ENCODE data around the gene NTN1. TPM values are rescaled to one million over a fixed set of nuclear protein-coding genes. Genes with fewer than 3 reads are reported as not detected.

NTN1 gene
- total RNA-seq, 4 donors from 2014 or later = 3.6 to 20.6 (median 7.2) TPM

DNA sequence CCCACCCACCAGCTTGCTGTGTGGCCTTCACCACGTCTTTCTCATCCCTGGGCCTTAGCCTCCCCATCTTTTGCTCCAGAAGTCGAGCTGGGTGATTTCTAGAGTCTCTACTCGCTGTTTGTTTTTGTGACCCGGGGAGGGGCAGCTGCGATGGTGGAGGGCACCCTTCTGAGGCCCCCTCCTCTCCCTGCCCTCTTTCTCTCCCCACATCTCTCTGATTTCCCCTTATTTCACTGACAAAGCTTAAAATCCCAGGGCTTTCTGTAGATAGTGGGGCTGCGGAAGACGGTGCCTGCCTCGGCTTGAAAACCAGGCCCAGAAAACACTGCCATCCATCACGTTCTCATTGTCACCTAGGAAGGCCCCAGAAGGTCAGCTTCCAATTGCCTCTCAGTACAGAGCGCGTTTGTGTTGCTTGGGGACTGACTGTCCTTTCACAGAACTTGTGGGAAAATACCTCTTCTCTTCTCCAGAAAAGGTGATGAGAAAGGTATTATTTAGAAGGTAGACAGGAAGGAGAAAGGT lies 95.1 kb downstream of the NTN1 start:
- Histone ChIP-seq H3K27me3 (no peaks in the 10 kb centered on the region), H3K4me3 (no peak overlapping the region), H3K36me3 (no peaks in the 10 kb centered on the region), H3K4me1 (peaks cover 0 to 15% (median 4%) of the 10 kb centered on the region in 4 donors), H3K27ac (peak overlapping the region; percentile 59 to 76 (median 74)), H3K9me3 (no peaks in the 10 kb centered on the region)
- no peak for DNase-seq
- TF ChIP-seq, protein P1, sequence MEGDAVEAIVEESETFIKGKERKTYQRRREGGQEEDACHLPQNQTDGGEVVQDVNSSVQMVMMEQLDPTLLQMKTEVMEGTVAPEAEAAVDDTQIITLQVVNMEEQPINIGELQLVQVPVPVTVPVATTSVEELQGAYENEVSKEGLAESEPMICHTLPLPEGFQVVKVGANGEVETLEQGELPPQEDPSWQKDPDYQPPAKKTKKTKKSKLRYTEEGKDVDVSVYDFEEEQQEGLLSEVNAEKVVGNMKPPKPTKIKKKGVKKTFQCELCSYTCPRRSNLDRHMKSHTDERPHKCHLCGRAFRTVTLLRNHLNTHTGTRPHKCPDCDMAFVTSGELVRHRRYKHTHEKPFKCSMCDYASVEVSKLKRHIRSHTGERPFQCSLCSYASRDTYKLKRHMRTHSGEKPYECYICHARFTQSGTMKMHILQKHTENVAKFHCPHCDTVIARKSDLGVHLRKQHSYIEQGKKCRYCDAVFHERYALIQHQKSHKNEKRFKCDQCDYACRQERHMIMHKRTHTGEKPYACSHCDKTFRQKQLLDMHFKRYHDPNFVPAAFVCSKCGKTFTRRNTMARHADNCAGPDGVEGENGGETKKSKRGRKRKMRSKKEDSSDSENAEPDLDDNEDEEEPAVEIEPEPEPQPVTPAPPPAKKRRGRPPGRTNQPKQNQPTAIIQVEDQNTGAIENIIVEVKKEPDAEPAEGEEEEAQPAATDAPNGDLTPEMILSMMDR (IDR thresholded peaks at IDR 0.05) = no peak
- no peak for TF ChIP-seq EP300 (IDR thresholded peaks at IDR 0.05; ENCODE audit: low read depth)
- TF ChIP-seq POLR2A (IDR thresholded peaks at IDR 0.05) = no peak
- TF ChIP-seq POLR2AphosphoS5 (IDR thresholded peaks at IDR 0.05) = no peak
- WGBS, 2 donors (ENCODE audit: low coverage in 1 of 2) = 70 to 74% methylated on average over 2 to 11 of the region's 11 CpGs
- in situ Hi-C loops (cut with MboI; ENCODE audit: low pct_ligation_motif_present in 1 of 4, low pct_unique_long_range_greater_than_20kb in 1 of 4, low sequenced_read_pairs in 3 of 4) (no loop called here), intact Hi-C loops (cut with DNase I; ENCODE audit: low total_unique reads) (loop anchor here (5.0 kb wide), 1 partner anchor 284 kb away; no protein-coding TSS in a partner anchor)

- WGBS, 2 donors (ENCODE audit: low coverage in 1 of 2) = 85 to 87% methylated on average over 6 to 19 of the region's 19 CpGs
- Histone ChIP-seq H3K27ac (peak overlapping the region in 2 of 4 donors; percentile 74 to 75), H3K4me3 (no peak overlapping the region), H3K9me3 (no peaks in the 10 kb centered on the region), H3K36me3 (no peaks in the 10 kb centered on the region), H3K27me3 (no peaks in the 10 kb centered on the region), H3K4me1 (peaks cover 0 to 15% (median 4%) of the 10 kb centered on the region in 4 donors)
- no peak for TF ChIP-seq POLR2AphosphoS5 (IDR thresholded peaks at IDR 0.05)
- TF ChIP-seq, protein P1 (IDR thresholded peaks at IDR 0.05) = no peak
- intact Hi-C loops (cut with DNase I; ENCODE audit: low total_unique reads) (loop anchor here (5.0 kb wide), 1 partner anchor 285 kb away; no protein-coding TSS in a partner anchor), in situ Hi-C loops (cut with MboI; ENCODE audit: low pct_ligation_motif_present in 1 of 4, low pct_unique_long_range_greater_than_20kb in 1 of 4, low sequenced_read_pairs in 3 of 4) (no loop called here)
- DNase-seq = no peak
Observed at GRCh38 chr17:9116861-9117568, 95.7 kb downstream of the NTN1 start.

DNA sequence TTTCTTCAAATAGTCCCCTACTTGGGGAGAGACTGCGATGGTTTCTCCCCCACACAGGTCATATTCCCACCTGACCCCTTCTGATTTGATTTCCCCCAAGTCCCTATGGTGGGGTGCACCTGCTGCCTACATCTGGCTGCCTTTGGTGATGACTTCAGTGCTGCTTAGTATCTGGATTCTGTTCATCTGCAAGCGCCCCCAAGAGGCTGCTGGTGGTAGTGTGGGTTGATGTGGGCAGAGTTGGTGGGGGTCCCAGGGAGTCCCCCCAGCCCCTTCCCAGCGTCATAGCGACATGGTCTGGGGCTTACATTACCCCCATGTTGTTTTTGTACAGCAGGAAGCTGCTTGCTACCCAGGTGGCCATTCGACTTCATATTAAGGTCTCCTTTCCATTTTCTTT lies 99.2 kb downstream of the NTN1 start:
- H3K27me3 ChIP-seq = no peaks in the 10 kb centered on the region
- WGBS, 2 donors (ENCODE audit: low coverage in 1 of 2) = 29 to 41% methylated on average over 1 to 5 of the region's 5 CpGs
- H3K4me1 ChIP-seq = peaks cover 0 to 9% (median 4%) of the 10 kb centered on the region in 4 donors
- no peak overlapping the region for H3K27ac ChIP-seq
- H3K9me3 ChIP-seq = no peaks in the 10 kb centered on the region
- in situ Hi-C loops (cut with MboI; ENCODE audit: low pct_ligation_motif_present in 1 of 4, low pct_unique_long_range_greater_than_20kb in 1 of 4, low sequenced_read_pairs in 3 of 4) (no loop called here), intact Hi-C loops (cut with DNase I; ENCODE audit: low total_unique reads) (no loop called here)
- TF ChIP-seq, protein P1 (IDR thresholded peaks at IDR 0.05) = no peak
- TF ChIP-seq POLR2A (IDR thresholded peaks at IDR 0.05) = no peak
- H3K36me3 ChIP-seq = no peaks in the 10 kb centered on the region
- H3K4me3 ChIP-seq = no peak overlapping the region
- DNase-seq = no peak

DNA sequence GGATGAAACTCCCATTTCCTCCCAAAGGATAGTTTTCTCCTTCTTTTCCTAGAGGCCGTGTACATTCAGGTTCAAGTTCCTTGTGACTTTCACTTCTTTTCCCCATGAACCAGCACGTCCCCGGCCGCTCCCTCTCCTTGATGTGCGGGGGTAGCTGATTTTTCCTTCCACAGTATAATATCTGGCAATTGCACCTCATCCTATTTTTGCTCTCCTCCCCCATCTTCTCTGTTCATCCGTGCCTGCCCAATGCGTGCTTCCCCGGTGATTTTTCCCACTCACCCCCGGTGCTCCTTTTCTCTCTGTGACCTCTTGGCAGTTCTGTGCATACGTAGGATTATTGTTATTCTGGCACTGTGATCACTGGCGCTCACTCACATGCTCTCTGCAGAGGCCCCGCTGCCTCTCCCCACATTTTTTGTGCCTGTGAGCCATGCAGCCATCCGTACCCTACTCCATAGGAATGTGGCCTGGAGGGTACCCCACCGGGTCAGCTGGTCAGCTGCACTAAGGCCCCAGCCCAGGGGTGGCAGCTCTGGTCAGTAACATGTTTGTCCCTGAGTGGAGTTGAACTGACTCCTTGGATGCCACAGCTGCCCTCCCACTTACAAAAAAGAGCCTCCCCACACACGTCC lies 100.0 kb downstream of the NTN1 start:
- intact Hi-C loops (cut with DNase I; ENCODE audit: low total_unique reads) (no loop called here), in situ Hi-C loops (cut with MboI; ENCODE audit: low pct_ligation_motif_present in 1 of 4, low pct_unique_long_range_greater_than_20kb in 1 of 4, low sequenced_read_pairs in 3 of 4) (no loop called here)
- no peaks in the 10 kb centered on the region for H3K36me3 ChIP-seq
- no peaks in the 10 kb centered on the region for H3K9me3 ChIP-seq
- H3K4me1 ChIP-seq = peaks cover 0 to under 1% (median 0%) of the 10 kb centered on the region in 4 donors
- TF ChIP-seq, protein P1 (IDR thresholded peaks at IDR 0.05) = no peak
- TF ChIP-seq POLR2AphosphoS5 (IDR thresholded peaks at IDR 0.05) = no peak
- TF ChIP-seq EP300 (IDR thresholded peaks at IDR 0.05; ENCODE audit: low read depth) = no peak
- TF ChIP-seq POLR2A (IDR thresholded peaks at IDR 0.05) = no peak
- no peak overlapping the region for H3K4me3 ChIP-seq
- DNase-seq = no peak
- 79 to 82% methylated on average over 9 to 15 of the region's 15 CpGs for WGBS, 2 donors (ENCODE audit: low coverage in 1 of 2)
- no peaks in the 10 kb centered on the region for H3K27me3 ChIP-seq
- no peak overlapping the region for H3K27ac ChIP-seq
